ENCODE results near the gene PHIP. TPM values are rescaled to one million over a fixed set of nuclear protein-coding genes. Genes with fewer than 3 reads are reported as not detected.
"Not testable (repeated sequence)": the region's sequence is repeated elsewhere in the genome, so short reads cannot be mapped to it uniquely, and the experiment has no call there.

PHIP gene
- total RNA-seq (2014; rRNA removed; shearing (Covaris generic)), result 10.9 and 14.2 TPM in 2 replicates

- peak; percentile 89 for DNase-seq (ENCODE audit: low spot score)
These were observed at the start of gene PHIP for GRCh38 chr6:79078075-79078969. PHIP (minus strand) TSS chr6:79078254; CDS start chr6:79078068, 186 bp downstream.

- no peak for DNase-seq (ENCODE audit: low spot score)
These were observed 49.6 kb upstream of the PHIP start for GRCh38 chr6:79127660-79128059.

GRCh38 chr6:79119217-79119616 is 41.2 kb upstream of the PHIP start:
- no peak for DNase-seq (ENCODE audit: low spot score)

- no peak for DNase-seq (ENCODE audit: low spot score)
These were observed 39.7 kb upstream of the PHIP start for GRCh38 chr6:79117752-79118151.

- no peak for DNase-seq (ENCODE audit: low spot score)
These were observed 37.6 kb upstream of the PHIP start for GRCh38 chr6:79115553-79116182.

GRCh38 chr6:79111549-79111948 is 33.5 kb upstream of the PHIP start:
- DNase-seq (ENCODE audit: low spot score), result no peak

- DNase-seq (ENCODE audit: low spot score), result no peak
These were observed 23.1 kb upstream of the PHIP start for GRCh38 chr6:79101164-79101563.

GRCh38 chr6:79100304-79100703 is 22.2 kb upstream of the PHIP start:
- DNase-seq (ENCODE audit: low spot score), result no peak

- DNase-seq (ENCODE audit: low spot score), result no peak
These were observed 16.9 kb upstream of the PHIP start for GRCh38 chr6:79094938-79095337.

- DNase-seq (ENCODE audit: low spot score), result not testable (repeated sequence)
These were observed 13.7 kb upstream of the PHIP start for GRCh38 chr6:79091801-79092200.

GRCh38 chr6:79089552-79090404 is 11.7 kb upstream of the PHIP start:
- DNase-seq (ENCODE audit: low spot score), result no peak

- DNase-seq (ENCODE audit: low spot score), result no peak
These were observed 6.6 kb upstream of the PHIP start for GRCh38 chr6:79084693-79085092.

- DNase-seq (ENCODE audit: low spot score), result no peak
These were observed 4.2 kb upstream of the PHIP start for GRCh38 chr6:79082304-79082703.

GRCh38 chr6:79081663-79082062 is 3.6 kb upstream of the PHIP start:
- no peak for DNase-seq (ENCODE audit: low spot score)

GRCh38 chr6:79079561-79080041 is 1.5 kb upstream of the PHIP start:
- DNase-seq (ENCODE audit: low spot score), result peak; percentile 16

GRCh38 chr6:79077715-79078074 is 359 bp downstream of the PHIP start:
- DNase-seq (ENCODE audit: low spot score), result no peak

GRCh38 chr6:79076782-79077641 is 1.0 kb downstream of the PHIP start:
- DNase-seq (ENCODE audit: low spot score), result peak; percentile 92

- DNase-seq (ENCODE audit: low spot score), result no peak
These were observed 1.9 kb downstream of the PHIP start for GRCh38 chr6:79076160-79076559.

GRCh38 chr6:79073888-79074287 is 4.2 kb downstream of the PHIP start:
- no peak for DNase-seq (ENCODE audit: low spot score)

GRCh38 chr6:79072640-79073181 is 5.3 kb downstream of the PHIP start:
- no peak for DNase-seq (ENCODE audit: low spot score)

GRCh38 chr6:79071547-79071946 is 6.5 kb downstream of the PHIP start:
- no peak for DNase-seq (ENCODE audit: low spot score)
